Measurements from ENCODE around the gene ARID4A. TPM values are rescaled to one million over a fixed set of nuclear protein-coding genes. Genes with fewer than 3 reads are reported as not detected.
"Not testable (repeated sequence)": the region's sequence is repeated elsewhere in the genome, so short reads cannot be mapped to it uniquely, and the experiment has no call there.

The ARID4A gene
- total RNA-seq, 1 donor from 2014 or later, result 20.3 TPM

DNA sequence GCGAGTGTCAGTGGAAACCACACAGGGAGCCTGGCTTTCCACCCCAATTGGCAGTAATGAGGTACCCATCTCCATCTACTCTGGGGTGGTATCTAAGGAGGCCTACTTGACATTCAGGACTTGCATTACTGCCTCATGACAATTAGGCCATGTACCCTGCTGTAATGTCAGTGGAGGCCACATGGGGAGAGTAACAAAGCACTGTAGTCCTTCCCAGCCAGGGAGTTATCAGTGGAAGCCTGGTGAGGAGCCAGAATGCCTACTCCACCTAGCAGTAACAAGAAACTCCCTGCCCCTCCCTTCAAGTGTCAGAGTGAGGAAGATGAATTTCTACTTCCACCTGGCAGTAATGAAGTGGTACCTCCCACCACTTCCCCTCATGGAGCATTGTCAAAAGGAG, 116.5 kb downstream of the ARID4A start:
- DNase-seq, result no peak
- Mint-ChIP-seq H3K27ac (no peak overlapping the region), H3K36me3 (ENCODE audit: low read depth) (peaks cover 60% of the 10 kb centered on the region), H3K4me3 (no peak overlapping the region), H3K4me1 (peaks cover 18% of the 10 kb centered on the region), H3K27me3 (no peaks in the 10 kb centered on the region), H3K9me3 (peaks cover 4% of the 10 kb centered on the region)
- intact Hi-C loops (cut with micrococcal nuclease), result no loop called here

DNA sequence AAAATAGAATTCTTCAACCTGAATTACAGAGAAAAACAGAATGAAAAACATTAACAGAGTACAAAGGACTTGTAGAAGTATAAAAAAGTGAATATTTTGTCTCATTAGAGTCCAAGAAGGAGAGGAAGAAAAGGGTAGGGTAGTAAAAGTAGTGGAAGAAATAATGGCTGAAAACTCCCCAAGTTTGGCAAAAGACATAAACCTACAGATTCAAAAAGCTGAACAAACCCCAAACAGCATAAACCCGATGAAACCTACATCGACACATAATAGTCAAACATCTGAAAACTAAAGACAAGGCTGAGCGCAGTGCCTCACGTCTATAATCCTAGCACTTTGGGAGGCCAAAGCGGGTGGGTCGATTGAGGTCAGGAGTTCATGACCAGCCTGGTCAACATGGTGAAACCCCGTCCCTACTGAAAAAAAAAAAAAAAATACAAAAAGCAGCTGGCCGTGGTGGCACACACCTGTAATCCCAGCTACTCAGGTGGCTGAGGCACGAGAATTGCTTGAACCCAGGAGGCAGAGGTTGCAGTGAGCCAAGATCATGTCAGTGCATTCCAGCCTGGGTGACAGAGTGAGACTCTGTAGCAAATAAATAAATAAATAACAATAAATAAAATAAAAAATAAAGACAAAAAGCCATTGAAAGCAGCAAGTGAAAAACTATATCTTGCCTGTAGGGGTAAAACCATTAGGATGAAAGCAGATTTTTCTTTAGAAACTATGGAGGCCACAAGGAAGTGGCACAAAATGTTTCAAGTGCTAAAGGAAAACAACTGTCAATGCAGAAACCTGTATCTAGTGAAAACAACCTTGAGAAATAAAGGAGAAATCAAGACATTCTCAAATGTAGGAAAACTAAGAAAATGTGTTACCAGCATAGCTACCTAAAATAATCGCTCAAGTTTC, 117.5 kb downstream of the ARID4A start:
- H3K27ac Mint-ChIP-seq, result no peak overlapping the region
- H3K9me3 Mint-ChIP-seq, result peaks cover 4% of the 10 kb centered on the region
- intact Hi-C loops (cut with micrococcal nuclease), result no loop called here
- DNase-seq, result no peak
- H3K36me3 Mint-ChIP-seq (ENCODE audit: low read depth), result peaks cover 59% of the 10 kb centered on the region
- H3K4me3 Mint-ChIP-seq, result no peak overlapping the region
- H3K27me3 Mint-ChIP-seq, result no peaks in the 10 kb centered on the region
- H3K4me1 Mint-ChIP-seq, result peaks cover 18% of the 10 kb centered on the region

DNA sequence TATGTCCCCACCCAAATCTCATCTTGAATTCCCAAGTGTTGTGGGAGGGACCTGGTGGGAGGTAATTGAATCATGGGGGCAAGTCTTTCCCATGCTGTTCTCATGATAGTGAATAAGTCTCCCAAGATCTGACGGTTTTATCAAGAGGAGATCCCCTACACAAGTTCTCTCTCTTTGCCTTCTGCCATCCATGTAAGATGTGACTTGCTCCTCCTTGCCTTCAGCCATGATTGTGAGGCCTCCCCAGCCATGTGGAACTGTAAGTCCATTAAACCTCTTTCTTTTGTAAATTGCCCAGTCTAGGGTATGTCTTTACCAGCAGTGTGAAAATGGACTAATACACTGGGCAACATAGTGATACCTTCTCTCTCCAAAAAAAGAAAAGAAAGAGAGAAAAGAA, 118.6 kb downstream of the ARID4A start:
- Mint-ChIP-seq H3K36me3 (ENCODE audit: low read depth) (peaks cover 60% of the 10 kb centered on the region), H3K4me1 (peaks cover 21% of the 10 kb centered on the region)
- H3K4me3 Mint-ChIP-seq; DNase-seq; H3K27me3 Mint-ChIP-seq; H3K27ac Mint-ChIP-seq; H3K9me3 Mint-ChIP-seq; intact Hi-C loops (cut with micrococcal nuclease): not testable (repeated sequence)

Other genes starting within 250 kb of the ARID4A start
- gene ARMH4, start 146.3 kb upstream of the ARID4A start, total RNA-seq, result 0.12 TPM in 1 of 2 replicates, not detected in the other
- gene ACTR10, start 98.4 kb upstream of the ARID4A start, total RNA-seq, result 38.7 and 40.5 TPM in 2 replicates
- 474 and 479 TPM in 2 replicates for gene PSMA3, start 53.7 kb upstream of the ARID4A start, total RNA-seq
- gene TOMM20L, start 97.4 kb downstream of the ARID4A start, total RNA-seq, result not detected in 2 replicates
- gene TIMM9, start 129.0 kb downstream of the ARID4A start, total RNA-seq, result 67.7 and 71.8 TPM in 2 replicates
- 19.8 and 20.9 TPM in 2 replicates for gene KIAA0586, start 129.2 kb downstream of the ARID4A start, total RNA-seq